Sciatic nerve (tissue), 2 donors: ENCODE measurements around the gene USP4. TPM values are rescaled to one million over a fixed set of nuclear protein-coding genes. Genes with fewer than 3 reads are reported as not detected.

Experiments used
- ATAC-seq: fragments of 200-7000 bp; cut with Tn5 transposase; one replicate; pipeline ENCODE4 v1.9.1; 2020; ENCODE audit warnings: mild to moderate bottlenecking, moderate library complexity
- DNase-seq: peaks from one replicate; pipeline ENCODE4 v3.0.0-alpha.2; 2020; ENCODE audit warnings: low spot score
- intact Hi-C: fragments of 100-400 bp; cut with DNase I; formaldehyde crosslinking; loops from one replicate; pipeline ENCODE4 v1.14.2; 2022
- total RNA-seq: library from RNA; stranded (reverse); fragmentation: NEBNext Ultra II Directional; extraction: Animal tissue kit (Norgen Biotek cat#: 25700); gene quantifications from one replicate; pipeline ENCODE4 v1.2.1, GENCODE V29; 2021
- donor health status: DM: no; HTN: no; CAD: no.
- donor health status: DM: no; HTN: no; CAD: no.

The USP4 gene
- total RNA-seq, 1 donor from 2014 or later = 83.2 TPM

DNA sequence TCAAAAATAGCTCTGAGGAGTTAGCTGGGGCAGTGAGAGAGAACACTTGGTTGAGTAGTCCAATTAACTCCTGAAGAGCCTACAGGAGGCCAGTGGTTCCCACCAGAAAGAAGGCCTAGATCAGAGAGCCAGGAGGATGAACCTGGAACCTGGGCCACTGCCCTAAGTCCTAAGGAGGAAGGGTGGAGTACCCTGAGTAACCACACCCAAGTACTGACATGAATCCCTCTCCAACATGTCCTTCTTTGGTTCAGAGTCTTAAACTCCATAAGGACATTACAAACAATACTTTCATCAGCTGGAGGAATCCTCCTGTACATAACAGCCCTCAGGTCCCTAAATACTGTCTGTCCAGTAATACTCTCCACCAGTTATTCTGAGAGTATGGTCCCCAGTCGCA lies 37.2 kb downstream of the USP4 start:
- DNase-seq (no peak), ATAC-seq (no peak)
- intact Hi-C loops = no loop called here

DNA sequence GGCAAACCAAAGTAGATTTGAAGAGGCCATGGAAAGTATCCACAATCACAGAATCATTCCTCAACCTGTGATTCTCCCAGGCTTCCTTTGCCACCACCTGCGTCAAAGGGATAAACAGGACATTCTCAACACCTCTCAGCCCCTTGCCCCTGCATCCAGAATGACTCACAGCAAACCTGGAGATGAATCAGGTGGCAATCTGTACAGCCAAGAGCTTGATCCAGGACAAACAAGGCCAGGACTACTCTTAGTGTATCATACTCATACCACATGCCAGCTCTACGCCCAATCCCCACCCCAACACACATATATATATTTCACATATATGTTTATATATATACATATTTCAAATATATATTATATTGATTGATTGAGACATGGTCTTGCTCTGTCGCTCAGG lies 39.3 kb downstream of the USP4 start:
- DNase-seq = no peak
- ATAC-seq = no peak
- intact Hi-C loops = no loop called here

DNA sequence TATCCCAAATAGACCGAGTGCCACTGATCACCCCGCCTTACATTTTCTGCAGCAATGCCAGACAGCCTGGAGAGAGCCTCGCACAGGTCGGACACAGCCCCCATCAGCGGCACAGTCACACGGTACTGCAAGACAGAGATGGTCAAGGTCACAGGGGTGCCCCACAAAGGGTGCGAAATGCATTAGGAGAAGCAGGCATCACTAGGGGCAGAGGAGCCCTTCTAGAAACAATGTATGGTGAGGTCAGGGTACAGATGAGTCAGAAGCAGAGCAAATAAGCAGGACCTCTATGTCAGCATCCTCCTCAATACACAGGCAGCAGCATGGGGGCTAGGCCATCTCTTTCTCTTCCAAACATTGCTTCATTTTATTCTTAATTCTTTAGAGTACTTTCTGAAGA lies 41.3 kb downstream of the USP4 start:
- no peak for ATAC-seq
- intact Hi-C loops = no loop called here
- DNase-seq = no peak

GRCh38 chr3:49296781-49297411 lies 43.0 kb downstream of the USP4 start:
- ATAC-seq (peak; percentile 78), DNase-seq (peak; percentile 67)
- intact Hi-C loops = loop anchor here (1.0 kb wide), 1 partner anchor 19 kb away; no protein-coding TSS in a partner anchor

- ATAC-seq = no peak
- intact Hi-C loops = loop anchor here (1.0 kb wide), 1 partner anchor 21 kb away; no protein-coding TSS in a partner anchor
- DNase-seq = no peak
Observed at GRCh38 chr3:49295489-49296058, 44.3 kb downstream of the USP4 start.

DNA sequence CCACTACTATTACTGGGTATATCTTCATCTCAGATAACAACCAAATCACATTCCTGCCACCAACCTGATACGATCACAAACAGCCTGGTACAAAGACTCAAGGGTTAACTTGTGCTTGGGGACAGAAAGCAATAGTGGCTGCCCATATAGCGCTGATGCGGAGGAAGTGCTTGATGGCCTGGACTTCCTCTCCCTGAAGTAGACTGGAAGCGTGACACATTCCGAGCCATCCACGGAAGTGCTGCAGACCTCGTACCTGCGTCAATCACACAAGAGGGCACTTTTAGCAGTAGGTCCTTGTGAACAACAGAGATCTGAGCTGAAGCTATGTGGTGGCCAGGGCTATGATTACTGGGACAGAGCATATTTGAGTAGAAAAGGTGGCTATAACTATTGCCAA lies 45.5 kb downstream of the USP4 start:
- intact Hi-C loops = no loop called here
- ATAC-seq = no peak
- DNase-seq = no peak

DNA sequence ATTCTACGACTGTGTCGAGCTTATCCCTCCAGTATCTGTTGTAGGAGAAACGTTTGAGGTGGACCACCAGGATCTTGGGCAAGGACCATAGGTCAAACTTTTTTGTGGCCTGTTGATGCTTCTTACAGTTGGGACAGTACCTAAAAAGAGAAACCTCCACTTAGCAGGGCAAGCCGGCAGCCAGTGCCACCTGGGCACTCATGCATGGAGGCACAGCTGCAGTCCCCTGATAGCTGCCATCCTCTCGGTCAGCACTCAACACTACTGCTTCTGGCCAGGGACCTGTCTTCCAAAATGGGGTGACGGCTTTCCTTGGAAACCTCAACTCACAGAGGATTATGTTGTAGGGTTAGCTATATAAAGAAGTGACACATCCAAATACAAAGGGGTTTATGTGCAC lies 55.9 kb downstream of the USP4 start:
- ATAC-seq = no peak
- intact Hi-C loops = no loop called here
- no peak for DNase-seq

- intact Hi-C loops = no loop called here
- DNase-seq = no peak
- ATAC-seq = no peak
Observed at GRCh38 chr3:49279376-49279775, 60.5 kb downstream of the USP4 start.

- intact Hi-C loops = no loop called here
- DNase-seq (no peak), ATAC-seq (no peak)
Observed at GRCh38 chr3:49278548-49278947, 61.3 kb downstream of the USP4 start.

DNA sequence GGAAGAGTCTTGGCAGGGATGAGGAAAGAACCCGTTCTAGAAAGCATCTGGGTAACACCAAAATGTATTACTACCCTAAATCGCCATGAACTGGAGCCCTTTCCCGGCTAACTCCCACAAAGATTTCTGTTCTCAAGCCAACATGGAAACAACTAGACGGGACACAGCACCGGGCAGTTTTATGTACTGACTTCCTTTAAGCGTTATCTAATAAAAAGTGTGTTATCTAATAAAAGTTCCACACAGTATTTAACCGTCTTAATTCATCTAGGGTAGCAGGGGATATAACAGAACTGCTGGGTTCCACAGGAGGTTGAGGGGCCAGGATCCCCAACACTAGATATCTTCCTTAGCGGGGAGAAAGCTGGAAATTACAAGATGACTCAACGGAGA lies 62.5 kb downstream of the USP4 start:
- DNase-seq (no peak), ATAC-seq (peak; percentile 43)
- intact Hi-C loops = no loop called here

GRCh38 chr3:49276475-49277382 lies 63.1 kb downstream of the USP4 start, which contains the start of gene C3orf62:
TSS of gene C3orf62 (minus strand) at chr3:49277232. CDS start at chr3:49276872, 360 bp downstream.
- ATAC-seq (peak; percentile 95), DNase-seq (peak; percentile 94)
- intact Hi-C loops = no loop called here

DNA sequence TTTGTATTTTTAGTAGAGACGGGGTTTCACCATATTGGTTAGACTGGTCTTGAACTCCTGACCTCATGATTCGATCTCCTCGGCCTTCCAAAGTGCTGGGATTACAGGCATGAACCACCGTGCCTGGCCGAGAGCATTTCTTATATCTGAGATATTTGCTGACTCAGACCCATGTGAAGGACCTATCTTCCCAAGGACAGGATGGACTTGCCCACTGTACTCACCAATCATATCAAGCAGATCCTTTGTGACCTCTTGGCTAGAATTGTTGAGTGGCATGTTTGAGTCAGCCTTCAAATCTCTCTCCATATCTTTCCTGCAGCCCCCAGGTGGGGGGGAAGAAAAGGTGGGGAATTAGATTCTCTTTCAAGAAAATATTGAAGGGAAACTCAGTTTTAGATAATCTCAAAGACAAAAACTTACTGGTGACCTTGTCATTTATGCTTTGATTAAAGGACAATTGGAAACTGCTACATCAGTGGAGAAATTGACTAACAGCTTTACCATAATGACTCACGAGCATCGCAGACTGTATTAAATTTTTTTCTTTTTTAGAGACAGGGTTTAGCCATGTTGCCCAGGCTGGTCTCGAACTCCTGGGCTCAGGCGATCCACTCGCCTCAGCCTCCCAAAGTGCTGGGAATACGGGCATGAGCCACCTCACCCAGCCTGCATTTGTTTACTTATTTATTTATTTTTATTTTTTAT lies 65.9 kb downstream of the USP4 start:
- ATAC-seq = no peak
- DNase-seq = no peak
- intact Hi-C loops = no loop called here

GRCh38 chr3:49271047-49271446 lies 68.8 kb downstream of the USP4 start:
- no peak for DNase-seq

GRCh38 chr3:49270156-49270500 lies 69.7 kb downstream of the USP4 start:
- DNase-seq (no peak), ATAC-seq (no peak)
- intact Hi-C loops = no loop called here

More at GRCh38 chr3:49271047-49271446, 68.8 kb downstream of the USP4 start:
- intact Hi-C loops = no loop called here
- peak; percentile 81 for ATAC-seq

GRCh38 chr3:49269443-49270155 lies 70.3 kb downstream of the USP4 start:
- DNase-seq = no peak
- ATAC-seq = no peak
- intact Hi-C loops = no loop called here

DNA sequence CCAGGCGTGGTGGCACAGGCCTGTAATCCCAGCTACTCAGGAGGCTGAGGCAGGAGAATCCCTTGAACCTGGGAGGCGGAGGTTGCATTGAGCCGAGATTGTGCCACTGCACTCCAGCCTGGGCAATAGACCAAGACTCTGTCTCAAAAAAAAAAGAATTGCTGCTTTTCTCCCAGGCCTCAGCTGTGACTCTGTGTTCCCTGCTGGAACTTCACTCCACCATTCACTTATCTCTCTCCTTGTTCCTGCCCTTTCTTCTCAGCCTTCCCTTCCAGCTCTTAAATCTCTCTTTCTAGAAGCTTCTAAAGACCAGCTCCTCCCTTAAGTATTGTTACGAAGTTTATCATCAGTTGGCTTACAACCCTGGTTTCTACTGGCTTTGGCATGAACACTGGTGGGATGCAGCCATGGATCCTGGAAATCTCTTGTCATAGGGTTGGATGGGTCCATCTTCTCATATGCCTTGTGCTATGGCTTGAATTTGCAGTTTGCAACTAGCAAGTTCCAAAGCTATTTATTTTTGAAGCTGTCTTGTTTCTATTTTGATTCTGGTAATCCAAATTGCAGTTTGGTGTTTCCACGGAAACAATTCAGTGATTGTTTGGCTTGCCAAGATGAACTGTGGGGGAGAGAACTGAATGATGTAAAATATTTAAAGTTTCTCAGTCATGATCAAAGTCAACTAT lies 73.3 kb downstream of the USP4 start:
- DNase-seq (no peak), ATAC-seq (peak; percentile 38)
- intact Hi-C loops = no loop called here

DNA sequence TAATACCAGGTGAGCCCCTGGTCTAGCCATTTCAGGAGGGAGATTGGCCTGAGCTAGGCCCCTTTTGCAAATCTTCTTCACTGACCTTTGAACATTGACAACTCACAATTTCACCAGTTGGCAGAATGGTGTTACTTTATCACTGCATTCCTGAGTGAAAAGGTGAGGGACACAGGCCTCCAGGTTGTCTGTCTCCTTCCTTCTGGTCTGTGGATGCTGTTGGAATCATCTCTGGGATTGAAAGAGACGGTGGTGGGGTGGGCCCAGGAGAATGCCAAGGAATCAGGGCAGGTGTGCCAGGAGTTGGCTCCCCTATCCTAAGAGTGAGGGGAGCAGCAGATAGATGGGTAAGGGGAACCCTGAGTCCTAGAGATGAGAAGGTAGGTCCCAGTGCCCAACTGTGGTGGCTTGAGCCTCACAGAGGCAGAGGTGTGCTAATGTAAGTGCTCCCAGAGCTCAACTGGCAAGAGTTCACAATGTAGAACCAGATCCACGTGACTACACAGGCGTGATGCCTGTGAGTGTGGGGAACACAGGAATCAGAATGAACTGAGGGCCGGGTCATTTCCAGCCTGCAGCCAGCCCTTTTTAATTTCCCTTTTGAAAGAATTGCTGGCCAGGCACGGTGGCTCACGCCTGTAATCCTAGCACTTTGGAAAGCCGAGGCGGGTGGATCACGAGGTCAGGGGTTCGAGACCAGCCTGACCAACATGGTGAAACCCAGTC lies 74.0 kb downstream of the USP4 start:
- DNase-seq (no peak), ATAC-seq (peak; percentile 10)
- intact Hi-C loops = no loop called here
